Coronary artery (tissue), 2 donors: Measurements from ENCODE around the gene NSG2.
"Not testable (repeated sequence)": the region's sequence is repeated elsewhere in the genome, so short reads cannot be mapped to it uniquely, and the experiment has no call there.

ENCODE experiments used
- DNase-seq: peaks from one replicate; pipeline ENCODE4 v3.0.0-alpha.2; 2017; ENCODE audit warnings: low spot score
- H3K27ac ChIP-seq, 2 donors: fragments of 200-600 bp; sonication (generic); one replicate each; pipeline ENCODE4 v1.5.1; 2016 to 2019
- H3K4me3 ChIP-seq: fragments of 200-600 bp; sonication (generic); 2 replicates; pipeline ENCODE4 v1.5.1; 2016; ENCODE audit warnings: mild to moderate bottlenecking, moderate library complexity
- TF ChIP-seq, protein P1 (sequence below): fragments of 200-600 bp; sonication (generic); IDR thresholded peaks from one replicate; pipeline ENCODE4 v1.5.1; 2019; ENCODE audit warnings: antibody characterized with exemption

NSG2 gene

DNA sequence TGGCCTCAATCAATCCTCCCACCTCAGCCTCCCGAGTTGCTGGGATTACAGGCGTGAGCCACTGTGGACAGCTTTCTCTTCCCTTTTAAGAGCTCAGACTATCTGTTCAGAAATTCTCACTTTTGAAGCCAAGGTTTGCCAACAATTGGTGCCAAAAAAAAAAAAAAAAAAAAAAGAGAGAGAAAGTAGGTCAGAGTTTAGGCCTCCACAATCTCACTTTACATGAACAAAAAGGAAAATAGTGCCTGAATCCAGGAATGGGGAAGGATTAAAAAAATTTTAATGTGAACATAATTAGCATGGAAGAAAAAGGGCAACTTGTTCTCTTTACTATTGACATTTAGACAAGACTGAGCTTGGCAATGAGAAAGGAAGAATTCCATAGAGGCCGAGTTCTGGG lies 94.1 kb downstream of the NSG2 start:
- no peak for DNase-seq
- TF ChIP-seq, protein P1, sequence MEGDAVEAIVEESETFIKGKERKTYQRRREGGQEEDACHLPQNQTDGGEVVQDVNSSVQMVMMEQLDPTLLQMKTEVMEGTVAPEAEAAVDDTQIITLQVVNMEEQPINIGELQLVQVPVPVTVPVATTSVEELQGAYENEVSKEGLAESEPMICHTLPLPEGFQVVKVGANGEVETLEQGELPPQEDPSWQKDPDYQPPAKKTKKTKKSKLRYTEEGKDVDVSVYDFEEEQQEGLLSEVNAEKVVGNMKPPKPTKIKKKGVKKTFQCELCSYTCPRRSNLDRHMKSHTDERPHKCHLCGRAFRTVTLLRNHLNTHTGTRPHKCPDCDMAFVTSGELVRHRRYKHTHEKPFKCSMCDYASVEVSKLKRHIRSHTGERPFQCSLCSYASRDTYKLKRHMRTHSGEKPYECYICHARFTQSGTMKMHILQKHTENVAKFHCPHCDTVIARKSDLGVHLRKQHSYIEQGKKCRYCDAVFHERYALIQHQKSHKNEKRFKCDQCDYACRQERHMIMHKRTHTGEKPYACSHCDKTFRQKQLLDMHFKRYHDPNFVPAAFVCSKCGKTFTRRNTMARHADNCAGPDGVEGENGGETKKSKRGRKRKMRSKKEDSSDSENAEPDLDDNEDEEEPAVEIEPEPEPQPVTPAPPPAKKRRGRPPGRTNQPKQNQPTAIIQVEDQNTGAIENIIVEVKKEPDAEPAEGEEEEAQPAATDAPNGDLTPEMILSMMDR = no peak
- H3K4me3 ChIP-seq = no peak overlapping the region
- no peak overlapping the region for H3K27ac ChIP-seq

DNA sequence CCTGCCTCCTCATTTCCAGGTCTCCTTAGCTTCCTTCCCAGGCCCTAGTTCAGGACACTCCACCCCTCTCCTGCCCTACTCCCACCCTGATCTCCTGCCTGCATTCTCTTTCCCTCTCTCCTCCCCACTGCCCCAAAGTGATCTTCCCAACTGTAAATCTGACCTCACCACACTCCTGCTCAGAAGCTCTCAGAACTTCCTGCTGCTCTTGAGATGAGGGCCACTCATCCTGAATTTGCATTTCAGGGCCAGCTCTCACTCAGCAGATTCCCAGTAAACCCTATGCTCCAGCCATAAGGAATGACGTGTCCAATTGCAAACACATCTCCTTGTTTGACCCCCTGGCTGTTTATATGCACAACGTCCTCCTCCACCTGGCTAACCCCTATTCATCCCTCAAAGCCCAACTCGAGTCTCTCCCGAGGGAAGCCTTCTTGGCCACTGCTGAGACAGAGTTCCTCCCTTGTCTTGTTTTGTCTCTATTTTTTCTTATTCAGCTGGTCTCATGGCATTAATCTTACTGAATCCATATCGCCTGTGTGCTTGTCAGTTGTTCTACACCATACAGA lies 95.0 kb downstream of the NSG2 start:
- TF ChIP-seq, protein P1 = no peak
- Histone ChIP-seq H3K4me3 (no peak overlapping the region), H3K27ac (no peak overlapping the region)
- no peak for DNase-seq

DNA sequence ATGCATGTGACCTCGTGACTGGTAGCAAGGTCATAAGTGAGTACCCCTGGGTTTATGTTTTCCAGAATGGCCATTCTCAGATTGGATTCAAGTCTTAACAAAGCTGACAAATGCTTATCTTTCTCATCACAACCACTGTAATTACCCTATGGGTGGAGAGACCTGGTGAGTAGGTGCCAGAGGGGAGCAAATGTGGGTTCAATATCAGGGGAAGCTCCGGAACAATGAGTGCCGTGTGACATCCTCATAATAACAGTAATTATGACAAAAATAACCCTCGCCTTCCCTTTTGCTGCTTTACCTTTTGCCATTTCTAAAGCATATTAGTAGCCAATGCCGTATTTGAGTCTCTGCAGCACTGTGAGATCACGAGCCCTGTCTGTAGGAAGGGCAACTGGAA lies 95.9 kb downstream of the NSG2 start:
- no peak for DNase-seq
- TF ChIP-seq, protein P1 = no peak

DNA sequence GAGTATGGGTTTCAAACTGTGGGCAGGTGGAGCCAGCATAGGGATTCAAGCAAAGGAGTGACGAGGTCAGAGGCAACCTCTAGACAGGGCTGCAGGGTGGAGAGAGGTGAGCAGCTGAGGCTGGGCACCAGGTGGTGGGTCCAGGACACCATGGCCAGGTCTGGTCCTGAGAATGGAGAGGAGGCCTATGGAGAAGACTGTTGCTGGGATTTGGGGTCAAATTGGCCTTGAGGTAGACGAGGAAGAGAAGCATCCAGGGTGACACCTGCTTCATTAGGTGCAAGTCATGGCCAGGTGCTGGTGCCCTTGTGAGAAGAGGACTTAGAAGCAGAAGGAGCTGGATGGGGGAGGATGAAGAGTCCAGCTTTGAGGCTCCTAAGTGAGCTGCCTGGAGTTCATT lies 99.6 kb downstream of the NSG2 start:
- H3K4me3 ChIP-seq = no peak overlapping the region
- no peak overlapping the region for H3K27ac ChIP-seq
- TF ChIP-seq, protein P1 = no peak
- DNase-seq = no peak

More for the DNA sequence above, 95.9 kb downstream of the NSG2 start:
- no peak overlapping the region for H3K27ac ChIP-seq
- no peak overlapping the region for H3K4me3 ChIP-seq

DNA sequence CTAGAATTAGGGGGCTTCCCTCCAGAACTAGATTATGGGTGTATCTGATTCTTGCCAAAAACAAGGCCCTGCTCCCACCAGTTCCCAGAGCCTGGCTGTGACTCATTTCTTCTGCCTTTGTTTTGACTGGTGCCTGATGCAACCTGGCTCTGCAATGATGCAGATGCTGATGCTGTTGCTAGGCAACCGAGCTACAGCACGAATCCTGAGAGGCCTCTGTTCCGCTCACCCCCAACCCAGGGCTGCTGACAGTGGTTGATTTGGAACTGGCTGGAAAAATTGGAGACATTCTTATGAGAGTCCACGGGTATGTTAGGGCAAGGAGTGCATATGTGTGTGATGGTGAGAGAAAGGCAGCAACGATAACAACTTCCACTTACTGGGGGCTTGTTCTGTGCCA lies 100.3 kb downstream of the NSG2 start:
- TF ChIP-seq, protein P1 = no peak
- no peak overlapping the region for H3K4me3 ChIP-seq
- DNase-seq = no peak

DNA sequence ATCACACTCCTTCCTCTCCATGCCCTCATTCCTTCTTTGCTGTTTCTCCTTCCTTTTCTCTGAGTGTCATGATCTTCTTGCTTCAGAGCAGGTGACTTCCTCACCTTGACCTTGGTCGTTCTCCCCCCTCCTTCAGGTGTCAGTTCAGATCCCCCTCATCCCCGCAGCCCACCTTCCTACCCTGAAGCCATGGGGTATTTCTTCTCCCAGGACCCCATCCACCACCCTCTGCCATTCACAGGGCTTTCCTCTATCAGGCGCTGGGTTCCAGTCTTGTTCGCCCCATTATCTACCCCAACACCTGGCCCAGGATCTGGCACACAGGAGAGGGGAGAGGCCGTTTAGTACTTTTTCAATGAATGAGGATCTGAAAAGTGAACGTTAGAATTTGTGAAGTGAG lies 101.0 kb downstream of the NSG2 start:
- no peak overlapping the region for H3K27ac ChIP-seq
- no peak overlapping the region for H3K4me3 ChIP-seq
- TF ChIP-seq, protein P1 = no peak
- DNase-seq = no peak

More for the DNA sequence above, 100.3 kb downstream of the NSG2 start:
- H3K27ac ChIP-seq = no peak overlapping the region

DNA sequence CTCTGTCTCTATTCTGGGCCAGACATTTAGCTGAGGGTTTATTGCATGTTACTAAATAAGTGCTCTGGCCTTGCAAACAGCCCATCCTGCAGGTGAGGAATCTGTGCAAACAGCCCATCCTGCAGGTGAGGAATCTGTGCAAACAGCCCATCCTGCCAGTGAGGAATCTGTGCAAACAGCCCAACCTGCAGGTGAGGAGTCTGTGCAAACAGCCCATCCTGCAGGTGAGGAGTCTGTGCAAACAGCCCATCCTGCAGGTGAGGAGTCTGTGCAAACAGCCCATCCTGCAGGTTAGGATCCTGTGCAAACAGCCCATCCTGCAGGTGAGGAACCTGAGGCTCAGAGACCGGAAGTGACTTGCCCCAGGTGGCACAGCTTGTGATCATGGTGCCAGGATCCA lies 101.5 kb downstream of the NSG2 start:
- not testable (repeated sequence) for DNase-seq, H3K4me3 ChIP-seq, H3K27ac ChIP-seq

DNA sequence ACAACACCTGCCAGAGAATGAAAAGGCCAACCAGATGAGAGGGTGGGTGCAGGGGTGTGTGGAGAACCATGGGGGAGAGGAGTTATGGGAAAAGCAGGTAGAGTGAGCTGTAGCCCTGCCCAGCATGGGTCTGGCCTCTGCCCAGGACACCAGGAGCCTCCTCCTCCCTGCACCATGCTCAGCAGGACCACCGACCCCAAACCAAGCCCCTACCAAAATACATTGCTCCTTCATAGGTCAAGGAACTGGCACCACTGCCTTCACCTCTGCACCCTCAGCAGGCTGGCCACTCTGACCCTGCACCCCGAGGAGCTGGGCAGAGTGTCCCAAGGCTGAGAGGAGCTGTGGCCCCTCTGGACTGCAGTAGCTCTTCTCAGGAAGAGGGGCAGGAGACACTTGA lies 102.0 kb downstream of the NSG2 start:
- no peak overlapping the region for H3K27ac ChIP-seq
- H3K4me3 ChIP-seq = no peak overlapping the region
- DNase-seq = no peak
- TF ChIP-seq, protein P1 = no peak
